Measurements from ENCODE around the gene LRRC4B. TPM values are rescaled to one million over a fixed set of nuclear protein-coding genes. Genes with fewer than 3 reads are reported as not detected.

LRRC4B gene
- total RNA-seq, 1 donor from 2014 or later = not detected

GRCh38 chr19:50494186-50495019, 73.8 kb downstream of the LRRC4B start:
- H3K36me3 Mint-ChIP-seq (ENCODE audit: low read depth, unreplicated experiment) = no peaks in the 10 kb centered on the region
- H3K9me3 Mint-ChIP-seq (ENCODE audit: unreplicated experiment) = peaks cover 27% of the 10 kb centered on the region
- H3K27ac Mint-ChIP-seq (ENCODE audit: unreplicated experiment) = no peak overlapping the region
- Histone ChIP-seq H3K79me2 (ENCODE audit: insufficient read depth, low read length) (no peaks in the 10 kb centered on the region), H3K27ac (ENCODE audit: low read depth, low read length) (no peak overlapping the region), H3K4me3 (ENCODE audit: insufficient read depth, low read depth, low read length) (no peak overlapping the region), H2AFZ (ENCODE audit: low read depth, low read length) (no peak overlapping the region), H3K9me3 (ENCODE audit: insufficient read depth, low read depth, low read length) (no peaks in the 10 kb centered on the region), H4K20me1 (ENCODE audit: insufficient read depth, low read length) (peaks cover 7% of the 10 kb centered on the region), H3K4me2 (ENCODE audit: low read length) (no peak overlapping the region), H3K4me1 (ENCODE audit: insufficient read depth, low read length) (no peaks in the 10 kb centered on the region), H3K27me3 (ENCODE audit: insufficient read depth, low read length) (peaks cover 13% of the 10 kb centered on the region), H3K9ac (ENCODE audit: low read length) (no peak overlapping the region), H3K36me3 (ENCODE audit: insufficient read depth, low read length) (no peaks in the 10 kb centered on the region)
- FAIRE-seq (no peak), DNase-seq (ENCODE audit: low read depth) (no peak)
- no peaks in the 10 kb centered on the region for H3K4me1 Mint-ChIP-seq (ENCODE audit: low read depth, unreplicated experiment)
- no peak overlapping the region for H3K4me3 Mint-ChIP-seq (ENCODE audit: unreplicated experiment)
- H3K27me3 Mint-ChIP-seq (ENCODE audit: low read depth, unreplicated experiment) = no peaks in the 10 kb centered on the region
- TF ChIP-seq EZH2 (IDR thresholded peaks at IDR 0.05; ENCODE audit: insufficient read depth, low read length) (no peak), CTCF (IDR thresholded peaks at IDR 0.05; ENCODE audit: insufficient read depth, low read depth, low read length) (no peak)

- H3K4me3 Mint-ChIP-seq (ENCODE audit: unreplicated experiment) = no peak overlapping the region
- Histone ChIP-seq H3K4me2 (ENCODE audit: low read length) (no peak overlapping the region), H3K9ac (ENCODE audit: low read length) (no peak overlapping the region), H4K20me1 (ENCODE audit: insufficient read depth, low read length) (peaks cover 13% of the 10 kb centered on the region), H3K79me2 (ENCODE audit: insufficient read depth, low read length) (no peaks in the 10 kb centered on the region), H3K27ac (ENCODE audit: low read depth, low read length) (no peak overlapping the region), H3K4me1 (ENCODE audit: insufficient read depth, low read length) (no peaks in the 10 kb centered on the region), H2AFZ (ENCODE audit: low read depth, low read length) (no peak overlapping the region), H3K4me3 (ENCODE audit: insufficient read depth, low read depth, low read length) (no peak overlapping the region), H3K36me3 (ENCODE audit: insufficient read depth, low read length) (no peaks in the 10 kb centered on the region), H3K27me3 (ENCODE audit: insufficient read depth, low read length) (peaks cover 13% of the 10 kb centered on the region), H3K9me3 (ENCODE audit: insufficient read depth, low read depth, low read length) (no peaks in the 10 kb centered on the region)
- DNase-seq (ENCODE audit: low read depth) (no peak), FAIRE-seq (no peak)
- no peaks in the 10 kb centered on the region for H3K36me3 Mint-ChIP-seq (ENCODE audit: low read depth, unreplicated experiment)
- H3K4me1 Mint-ChIP-seq (ENCODE audit: low read depth, unreplicated experiment) = no peaks in the 10 kb centered on the region
- no peak overlapping the region for H3K27ac Mint-ChIP-seq (ENCODE audit: unreplicated experiment)
- no peaks in the 10 kb centered on the region for H3K27me3 Mint-ChIP-seq (ENCODE audit: low read depth, unreplicated experiment)
- TF ChIP-seq EZH2 (IDR thresholded peaks at IDR 0.05; ENCODE audit: insufficient read depth, low read length) (no peak), CTCF (IDR thresholded peaks at IDR 0.05; ENCODE audit: insufficient read depth, low read depth, low read length) (no peak)
- H3K9me3 Mint-ChIP-seq (ENCODE audit: unreplicated experiment) = peaks cover 36% of the 10 kb centered on the region
Observed at GRCh38 chr19:50493171-50493570, 75.1 kb downstream of the LRRC4B start.

Measured in astrocyte (in vitro differentiated cells and primary cell).